ENCODE measurements around the gene LSM10. TPM values are rescaled to one million over a fixed set of nuclear protein-coding genes. Genes with fewer than 3 reads are reported as not detected.

LSM10 gene
- total RNA-seq, 1 experiment from 2014 or later: 12.8 TPM

GRCh38 chr1:36385410-36386264, 12.1 kb downstream of the LSM10 start, which contains the start of gene STK40:
STK40 (minus strand) TSS chr1:36385924; CDS start chr1:36361332, 24,592 bp downstream.
- DNase-seq (ENCODE audit: extremely low read depth, low read depth): peak; percentile 98

GRCh38 chr1:36384542-36385409, 12.9 kb downstream of the LSM10 start:
- DNase-seq (ENCODE audit: extremely low read depth, low read depth): no peak

DNA sequence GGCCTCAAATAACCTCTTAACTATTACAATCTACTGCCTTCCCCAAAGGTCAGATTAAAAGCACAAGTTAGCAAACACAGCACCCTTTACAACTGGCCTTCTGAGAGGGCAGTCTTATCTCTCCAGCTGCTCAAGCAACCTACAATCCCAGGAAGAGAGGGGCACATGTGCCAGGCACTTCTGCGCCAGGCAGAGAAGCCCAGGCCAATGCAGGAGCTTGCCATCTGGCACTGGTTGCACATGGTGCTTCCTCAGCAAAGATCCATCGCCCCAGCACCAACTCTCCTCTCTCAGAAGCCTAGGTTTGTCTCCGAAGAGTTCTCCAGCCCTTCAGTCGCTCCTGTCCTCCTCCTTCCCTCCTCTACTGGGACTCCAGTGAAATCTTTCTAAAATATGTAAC, 14.5 kb downstream of the LSM10 start:
- no peak for DNase-seq (ENCODE audit: extremely low read depth, low read depth)

DNA sequence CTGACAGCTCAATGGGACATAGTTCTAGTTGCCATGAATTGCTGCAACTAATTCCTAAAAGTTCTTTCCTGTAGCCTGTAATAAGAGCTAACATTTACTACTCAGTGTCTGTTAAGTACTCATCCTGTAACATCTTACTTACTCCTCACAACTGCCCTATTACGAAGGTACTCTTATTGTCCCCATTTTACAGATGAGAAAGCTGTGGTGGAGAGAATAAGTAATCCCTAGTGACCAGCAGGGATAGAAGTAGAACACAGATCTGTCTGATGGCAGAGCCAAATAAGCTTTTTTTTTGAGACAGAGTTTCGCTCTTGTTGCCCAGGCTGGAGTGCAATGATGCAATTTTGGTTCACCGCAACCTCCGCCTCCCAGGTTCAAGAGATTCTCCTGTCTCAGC, 15.0 kb downstream of the LSM10 start:
- no peak for DNase-seq (ENCODE audit: extremely low read depth, low read depth)

DNA sequence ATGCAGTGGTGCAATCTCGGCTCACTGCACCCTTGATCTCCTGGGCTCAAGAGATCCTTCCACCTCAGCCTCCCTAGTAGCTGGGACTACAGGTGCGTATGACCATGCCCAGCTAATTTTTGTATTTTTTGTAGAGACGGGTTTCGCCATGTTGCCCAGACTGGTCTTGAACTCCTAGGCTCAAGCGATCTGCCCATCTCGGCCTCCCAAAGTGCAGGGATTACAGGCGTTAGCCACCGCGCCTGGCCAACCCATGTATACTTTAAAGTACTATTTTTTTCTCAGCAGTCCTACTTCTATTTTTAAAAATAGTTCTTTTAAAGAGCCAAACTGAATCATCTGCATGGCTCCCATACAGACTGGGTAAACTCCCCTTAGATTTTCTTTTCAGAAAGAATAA, 15.5 kb downstream of the LSM10 start:
- no peak for DNase-seq (ENCODE audit: extremely low read depth, low read depth)

DNA sequence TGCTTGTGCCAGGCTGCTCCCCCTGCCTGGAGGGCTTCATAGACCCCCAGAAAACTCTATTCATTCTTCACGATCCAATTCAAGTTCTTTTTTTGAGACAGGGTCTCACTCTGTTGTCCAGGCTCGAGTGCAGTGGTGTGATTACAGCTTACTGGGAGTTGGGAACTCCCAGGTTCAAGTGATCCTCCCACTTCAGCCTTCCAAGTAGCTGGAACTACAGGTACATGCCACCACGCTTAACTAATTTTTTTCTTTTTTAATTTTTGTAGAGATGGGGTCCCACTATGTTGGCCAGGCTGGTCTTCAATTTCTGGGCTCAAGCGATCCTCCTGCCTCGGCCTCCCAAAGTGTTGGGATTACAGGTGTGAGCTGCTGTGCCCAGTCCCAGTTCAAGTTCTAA, 16.3 kb downstream of the LSM10 start:
- no peak for DNase-seq (ENCODE audit: extremely low read depth, low read depth)

GRCh38 chr1:36380782-36381181, 16.9 kb downstream of the LSM10 start:
- no peak for DNase-seq (ENCODE audit: extremely low read depth, low read depth)

DNA sequence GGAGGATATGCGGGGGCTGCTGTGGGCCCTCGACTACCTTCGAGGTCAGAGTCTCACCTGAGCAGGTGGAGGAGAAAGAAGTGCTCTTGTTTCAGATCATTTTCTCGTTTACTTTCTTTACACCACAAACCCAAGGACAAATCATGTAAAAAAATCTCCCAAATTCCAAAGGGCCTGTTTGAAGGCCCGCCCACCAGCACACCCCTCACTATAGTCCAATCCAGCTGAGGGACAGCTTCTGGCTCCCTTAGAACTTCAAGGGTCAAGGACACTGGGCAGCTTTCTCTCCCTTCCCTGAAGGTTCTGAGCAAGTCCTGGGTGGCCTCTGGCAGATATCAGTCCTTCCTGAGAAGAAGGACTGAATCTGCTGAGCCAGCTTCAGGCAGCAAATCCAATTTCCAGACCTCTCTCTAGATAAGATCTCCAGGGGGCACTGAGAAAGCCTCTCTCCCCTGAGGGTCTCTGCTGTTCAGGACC, 17.5 kb downstream of the LSM10 start:
- no peak for DNase-seq (ENCODE audit: extremely low read depth, low read depth)

GRCh38 chr1:36377791-36378492, 19.8 kb downstream of the LSM10 start:
- no peak for DNase-seq (ENCODE audit: extremely low read depth, low read depth)

DNA sequence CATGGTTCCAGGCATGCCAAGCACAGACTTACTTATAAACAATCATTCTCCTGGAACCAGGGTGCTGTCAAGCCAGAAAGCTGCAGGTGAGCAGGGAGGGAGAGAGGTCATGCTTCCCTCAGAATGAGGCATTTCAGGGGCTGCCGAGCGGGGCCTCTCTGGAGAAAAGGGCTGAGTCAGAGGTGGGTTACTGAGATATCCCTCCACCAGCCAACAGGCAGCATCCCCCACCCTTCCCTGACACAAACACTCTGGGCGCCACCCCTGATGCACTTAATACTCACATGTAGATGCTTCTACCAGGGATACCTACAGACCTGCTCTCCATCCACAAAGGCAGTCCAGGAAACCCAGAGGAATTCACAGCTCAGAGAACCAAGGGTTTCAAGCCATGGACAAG, 25.1 kb downstream of the LSM10 start:
- no peak for DNase-seq (ENCODE audit: extremely low read depth, low read depth)

GRCh38 chr1:36369061-36369861, 28.4 kb downstream of the LSM10 start:
- peak; percentile 52 for DNase-seq (ENCODE audit: extremely low read depth, low read depth)

DNA sequence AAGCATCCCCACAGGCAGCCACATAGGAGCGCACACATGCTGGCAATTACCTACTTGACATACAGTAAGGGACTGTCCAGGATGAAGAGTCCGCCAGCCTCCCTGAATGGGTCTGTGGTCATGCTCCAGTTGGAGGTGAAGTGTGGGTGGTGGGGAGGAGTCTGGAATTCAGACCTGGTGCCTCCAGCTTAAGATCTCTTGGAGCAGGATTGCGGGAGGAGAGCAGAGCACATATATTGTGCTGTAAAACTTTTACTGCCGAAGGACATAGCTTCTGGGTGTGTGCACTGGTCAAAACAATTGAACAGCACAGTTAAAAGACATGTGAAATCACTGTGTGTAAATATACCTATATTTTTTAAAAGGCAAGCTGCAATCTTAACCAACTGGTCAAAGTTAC, 29.9 kb downstream of the LSM10 start:
- no peak for DNase-seq (ENCODE audit: extremely low read depth, low read depth)

GRCh38 chr1:36367066-36367465, 30.6 kb downstream of the LSM10 start:
- no peak for DNase-seq (ENCODE audit: extremely low read depth, low read depth)

DNA sequence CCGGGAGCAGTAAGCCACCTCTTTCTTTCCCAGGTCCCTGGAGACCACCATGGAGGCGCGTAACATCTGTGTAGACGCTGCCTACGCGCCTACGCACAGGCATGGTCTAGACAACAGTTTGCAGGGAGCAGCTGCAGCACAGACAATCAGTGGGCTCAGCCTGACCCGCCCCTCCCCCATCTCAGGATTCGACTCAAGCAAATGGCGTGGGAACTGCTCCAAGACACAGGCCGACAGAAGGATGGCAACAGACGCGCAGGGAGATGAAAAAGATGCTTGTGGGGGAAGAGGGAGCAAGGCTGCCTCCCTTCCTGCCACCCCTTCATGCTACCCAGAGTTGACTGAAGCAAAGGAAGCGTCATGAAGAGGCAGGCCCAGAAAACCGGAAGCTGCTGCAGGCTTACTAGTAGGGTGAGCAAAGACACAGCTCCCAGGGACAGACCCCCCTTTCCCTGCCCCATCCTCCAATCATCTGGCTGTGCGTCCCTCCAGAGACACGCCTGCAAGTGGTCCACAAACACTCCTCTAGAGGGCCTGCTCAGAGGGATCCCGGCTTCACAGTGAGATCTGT, 31.5 kb downstream of the LSM10 start:
- no peak for DNase-seq (ENCODE audit: extremely low read depth, low read depth)

- no peak for DNase-seq (ENCODE audit: extremely low read depth, low read depth)
Observed at GRCh38 chr1:36365381-36365780, 32.3 kb downstream of the LSM10 start.

DNA sequence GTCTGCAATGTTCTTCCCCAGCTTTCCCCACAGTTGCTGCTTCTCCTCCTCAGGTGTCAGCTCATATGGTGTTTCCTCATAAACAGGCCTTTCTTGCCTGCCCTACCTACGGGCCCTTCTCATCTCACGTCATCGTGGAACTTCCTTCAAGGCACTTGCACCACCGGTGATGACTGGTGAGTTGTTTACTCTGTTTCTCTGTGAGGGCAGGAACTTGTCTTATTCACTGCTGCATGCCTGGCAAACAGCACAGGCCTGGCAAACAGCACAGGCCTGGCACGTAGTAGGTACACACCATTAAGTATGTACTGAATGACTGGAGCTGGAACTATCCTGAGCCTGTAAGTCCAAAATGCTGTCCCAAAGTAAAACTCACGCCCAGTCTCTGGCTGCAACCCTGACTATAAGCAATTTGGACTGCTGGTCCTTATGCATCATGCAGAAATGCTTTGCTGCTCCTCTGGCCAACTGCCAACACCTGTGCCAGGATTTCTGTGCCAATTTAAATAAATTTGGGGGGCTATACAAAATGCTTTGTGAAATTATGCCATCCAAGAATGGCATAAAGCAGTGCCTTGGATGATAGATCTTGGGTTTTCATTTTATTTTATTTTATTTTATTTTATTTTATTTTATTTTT, 37.7 kb downstream of the LSM10 start:
- no peak for DNase-seq (ENCODE audit: extremely low read depth, low read depth)

GRCh38 chr1:36359383-36359782, 38.3 kb downstream of the LSM10 start:
- no peak for DNase-seq (ENCODE audit: extremely low read depth, low read depth)

DNA sequence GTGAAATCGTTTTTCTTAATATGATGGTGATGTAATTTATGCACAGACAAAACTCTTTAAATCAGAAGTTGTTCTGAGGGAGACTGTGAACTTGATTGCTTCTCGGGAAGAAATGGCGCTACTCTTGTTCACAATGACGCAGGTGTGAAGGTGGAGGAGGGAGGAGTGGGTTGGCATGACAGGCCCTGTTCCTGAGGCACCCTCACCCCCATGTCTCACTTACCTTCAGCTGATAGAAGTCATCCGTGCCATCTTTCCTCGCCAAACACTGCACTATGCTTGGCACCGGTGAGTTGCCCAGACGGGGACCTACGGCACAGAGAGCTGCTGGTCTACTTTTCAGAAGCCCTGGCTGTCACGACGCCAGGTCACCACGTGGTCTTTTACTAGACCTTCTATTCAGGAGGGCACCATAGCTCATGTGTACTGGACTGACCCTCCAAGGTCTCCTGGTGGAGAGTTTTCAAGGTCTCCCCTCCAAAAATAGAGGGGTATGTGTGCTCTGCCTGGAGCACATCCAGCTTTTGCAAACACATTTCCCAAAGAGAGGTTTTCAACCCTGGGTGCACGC, 39.1 kb downstream of the LSM10 start:
- no peak for DNase-seq (ENCODE audit: extremely low read depth, low read depth)

DNA sequence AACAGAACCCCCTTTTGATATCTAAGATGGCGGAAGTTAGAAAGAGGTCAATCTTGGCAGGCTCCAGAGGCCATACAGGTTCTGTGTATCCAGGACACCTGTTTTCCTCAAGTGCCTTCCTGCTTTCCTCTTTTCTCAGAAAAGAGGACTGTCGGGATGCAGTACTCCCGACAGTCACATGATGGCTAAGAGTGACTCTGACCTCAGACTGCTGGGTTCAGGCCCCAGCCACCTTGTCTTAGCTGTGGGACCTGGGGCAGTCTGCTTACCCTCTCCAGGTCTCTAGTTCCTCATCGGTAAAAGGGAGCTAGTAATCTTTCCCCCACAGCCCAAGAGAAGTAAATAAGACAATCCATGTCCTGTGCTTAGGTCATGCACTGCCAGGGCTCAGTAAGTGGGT, 41.9 kb downstream of the LSM10 start:
- no peak for DNase-seq (ENCODE audit: extremely low read depth, low read depth)
